ENCODE data around the gene ARSA. TPM values are rescaled to one million over a fixed set of nuclear protein-coding genes. Genes with fewer than 3 reads are reported as not detected.
A peak's percentile ranks its signal among the peaks of the same experiment; 100 is the strongest.

Gene ARSA
- total RNA-seq, 1 experiment from 2014 or later = 40.2 TPM

- H3K27me3 Mint-ChIP-seq (ENCODE audit: unreplicated experiment) = peaks cover 72% of the 10 kb centered on the region
- no TSS peak for BruUV-seq (replicated peaks)
- no peaks in the 10 kb centered on the region for H3K4me1 Mint-ChIP-seq (ENCODE audit: low read depth, unreplicated experiment)
- DNase-seq = no peak
- no peaks in the 10 kb centered on the region for H3K9me3 Mint-ChIP-seq (ENCODE audit: low read depth, unreplicated experiment)
- H3K36me3 Mint-ChIP-seq (ENCODE audit: insufficient read depth, unreplicated experiment) = peaks cover 3% of the 10 kb centered on the region
- H3K4me3 Mint-ChIP-seq (ENCODE audit: low read depth, unreplicated experiment) = no peak overlapping the region
- CTCF ChIA-PET = no interaction called here
- TF ChIP-seq CTCF (IDR thresholded peaks at IDR 0.05; ENCODE audit: unreplicated experiment) = no peak
- H3K27ac Mint-ChIP-seq (ENCODE audit: unreplicated experiment) = no peak overlapping the region
- intact Hi-C loops (cut with micrococcal nuclease; ENCODE audit: unreplicated experiment) = no loop called here
These were observed 20.9 kb downstream of the ARSA start for GRCh38 chr22:50606946-50607658.

GRCh38 chr22:50606165-50606945 lies 21.6 kb downstream of the ARSA start:
- intact Hi-C loops (cut with micrococcal nuclease; ENCODE audit: unreplicated experiment) = no loop called here
- no TSS peak for BruUV-seq (replicated peaks)
- CTCF ChIA-PET = interaction anchor here (0.6 kb wide), 1 partner anchor 72 kb away, joined by 5 read pairs; no protein-coding TSS in a partner anchor
- Mint-ChIP-seq H3K4me3 (ENCODE audit: low read depth, unreplicated experiment) (no peak overlapping the region), H3K36me3 (ENCODE audit: insufficient read depth, unreplicated experiment) (peaks cover 9% of the 10 kb centered on the region), H3K27ac (ENCODE audit: unreplicated experiment) (no peak overlapping the region), H3K27me3 (ENCODE audit: unreplicated experiment) (peaks cover 77% of the 10 kb centered on the region), H3K4me1 (ENCODE audit: low read depth, unreplicated experiment) (no peaks in the 10 kb centered on the region), H3K9me3 (ENCODE audit: low read depth, unreplicated experiment) (no peaks in the 10 kb centered on the region)
- peak; percentile 29 for TF ChIP-seq CTCF (IDR thresholded peaks at IDR 0.05; ENCODE audit: unreplicated experiment)
- DNase-seq = no peak

- TF ChIP-seq CTCF (IDR thresholded peaks at IDR 0.05; ENCODE audit: unreplicated experiment) = no peak
- DNase-seq = no peak
- CTCF ChIA-PET = interaction anchor here (0.6 kb wide), 1 partner anchor 71 kb away, joined by 5 read pairs; no protein-coding TSS in a partner anchor
- H3K27ac Mint-ChIP-seq (ENCODE audit: unreplicated experiment) = no peak overlapping the region
- peaks cover 9% of the 10 kb centered on the region for H3K36me3 Mint-ChIP-seq (ENCODE audit: insufficient read depth, unreplicated experiment)
- intact Hi-C loops (cut with micrococcal nuclease; ENCODE audit: unreplicated experiment) = no loop called here
- H3K9me3 Mint-ChIP-seq (ENCODE audit: low read depth, unreplicated experiment) = no peaks in the 10 kb centered on the region
- no peak overlapping the region for H3K4me3 Mint-ChIP-seq (ENCODE audit: low read depth, unreplicated experiment)
- H3K27me3 Mint-ChIP-seq (ENCODE audit: unreplicated experiment) = peaks cover 74% of the 10 kb centered on the region
- no TSS peak for BruUV-seq (replicated peaks)
- no peaks in the 10 kb centered on the region for H3K4me1 Mint-ChIP-seq (ENCODE audit: low read depth, unreplicated experiment)
These were observed 22.3 kb downstream of the ARSA start for GRCh38 chr22:50605613-50606074.

GRCh38 chr22:50605002-50605612 lies 22.8 kb downstream of the ARSA start:
- peaks cover 71% of the 10 kb centered on the region for H3K27me3 Mint-ChIP-seq (ENCODE audit: unreplicated experiment)
- no peaks in the 10 kb centered on the region for H3K4me1 Mint-ChIP-seq (ENCODE audit: low read depth, unreplicated experiment)
- H3K27ac Mint-ChIP-seq (ENCODE audit: unreplicated experiment) = no peak overlapping the region
- CTCF ChIA-PET = no interaction called here
- H3K4me3 Mint-ChIP-seq (ENCODE audit: low read depth, unreplicated experiment) = no peak overlapping the region
- intact Hi-C loops (cut with micrococcal nuclease; ENCODE audit: unreplicated experiment) = no loop called here
- no peak for DNase-seq
- H3K36me3 Mint-ChIP-seq (ENCODE audit: insufficient read depth, unreplicated experiment) = peaks cover 9% of the 10 kb centered on the region
- no peak for TF ChIP-seq CTCF (IDR thresholded peaks at IDR 0.05; ENCODE audit: unreplicated experiment)
- no peaks in the 10 kb centered on the region for H3K9me3 Mint-ChIP-seq (ENCODE audit: low read depth, unreplicated experiment)
- BruUV-seq (replicated peaks) = no TSS peak
